Activated naive CD4-positive, alpha-beta T cell (primary cell): ENCODE data around the gene ZXDC.

ENCODE experiments used
- DNase-seq, 4 experiments: peaks; one replicate each; lab custom pipeline; 2025; lab: John Stamatoyannopoulos, UW

The ZXDC gene

GRCh38 chr3:126435456-126436315 lies 40.0 kb downstream of the ZXDC start:
- DNase-seq = no peak

GRCh38 chr3:126434931-126435411 lies 40.7 kb downstream of the ZXDC start:
- no peak for DNase-seq

- DNase-seq = no peak
These were observed 41.5 kb downstream of the ZXDC start for GRCh38 chr3:126434264-126434590.

GRCh38 chr3:126433496-126434263 lies 42.0 kb downstream of the ZXDC start:
- DNase-seq = no peak

- DNase-seq = no peak
These were observed 42.6 kb downstream of the ZXDC start for GRCh38 chr3:126433105-126433430.

- DNase-seq = no peak
These were observed 43.2 kb downstream of the ZXDC start for GRCh38 chr3:126432361-126433104.

- no peak for DNase-seq
These were observed 44.6 kb downstream of the ZXDC start for GRCh38 chr3:126431103-126431534.

- no peak for DNase-seq
These were observed 50.9 kb downstream of the ZXDC start for GRCh38 chr3:126424751-126425150.

GRCh38 chr3:126424039-126424717 lies 51.5 kb downstream of the ZXDC start:
- DNase-seq = no peak

GRCh38 chr3:126423191-126424038 lies 52.3 kb downstream of the ZXDC start:
- DNase-seq = no peak

- no peak for DNase-seq
These were observed 53.1 kb downstream of the ZXDC start for GRCh38 chr3:126422571-126423091.

- DNase-seq = no peak
These were observed 53.6 kb downstream of the ZXDC start for GRCh38 chr3:126422121-126422520.

GRCh38 chr3:126421573-126422119 lies 54.0 kb downstream of the ZXDC start:
- no peak for DNase-seq

GRCh38 chr3:126419886-126420786 lies 55.6 kb downstream of the ZXDC start:
- no peak for DNase-seq

- DNase-seq = no peak
These were observed 56.5 kb downstream of the ZXDC start for GRCh38 chr3:126419151-126419703.

GRCh38 chr3:126418661-126419131 lies 57.0 kb downstream of the ZXDC start:
- DNase-seq = no peak

GRCh38 chr3:126417981-126418530 lies 57.6 kb downstream of the ZXDC start:
- DNase-seq = no peak

GRCh38 chr3:126417515-126417914 lies 58.2 kb downstream of the ZXDC start:
- DNase-seq = no peak

GRCh38 chr3:126416943-126417342 lies 58.7 kb downstream of the ZXDC start:
- no peak for DNase-seq
